Activated naive CD4-positive, alpha-beta T cell treated with anti-CD3 and anti-CD28 coated beads, Interleukin-2, amount 10 ng/mL, durations not matched to agents 7 days and 5 days (primary cell): Measurements from ENCODE around the gene PTPRT.

Source experiments
- CTCF ChIA-PET: fragments of 350-600 bp; sonication (Branson Sonifier 250); formaldehyde crosslinking; loops from one replicate; lab custom pipeline; 2021; ENCODE audit warnings: antibody characterized with exemption; lab: Charles Lee
- DNase-seq: peaks from one replicate; pipeline ENCODE4 v3.0.0-alpha.2; 2020
- H3K27ac Mint-ChIP-seq: one replicate; pipeline ENCODE4 v1.8.0; 2021; ENCODE audit warnings: mild to moderate bottlenecking, moderate library complexity, mixed read lengths
- H3K27me3 Mint-ChIP-seq: one replicate; pipeline ENCODE4 v1.8.0; 2021; ENCODE audit warnings: mild to moderate bottlenecking, mixed read lengths
- H3K36me3 Mint-ChIP-seq: one replicate; pipeline ENCODE4 v1.8.0; 2021; ENCODE audit warnings: mixed read lengths
- H3K4me1 Mint-ChIP-seq: one replicate; pipeline ENCODE4 v1.8.0; 2021; ENCODE audit warnings: mixed read lengths
- H3K4me3 Mint-ChIP-seq: one replicate; pipeline ENCODE4 v1.8.0; 2021; ENCODE audit warnings: mild to moderate bottlenecking, moderate library complexity, mixed read lengths
- H3K9me3 Mint-ChIP-seq: one replicate; pipeline ENCODE4 v1.8.0; 2021; ENCODE audit warnings: mixed read lengths

Gene PTPRT

GRCh38 chr20:43189554-43190331 is at the start of gene PTPRT:
Gene PTPRT (minus strand): TSS chr20:43189906. CDS start chr20:43189733, 173 bp downstream.
- CTCF ChIA-PET, result no interaction called here
- Mint-ChIP-seq H3K36me3 (no peaks in the 10 kb centered on the region), H3K4me3 (no peak within 1 kb of the TSS), H3K27me3 (peaks cover 47% of the 10 kb centered on the region), H3K9me3 (no peaks in the 10 kb centered on the region), H3K27ac (no peak within 1 kb of the TSS), H3K4me1 (peaks cover 2% of the 10 kb centered on the region)
- no peak for DNase-seq

GRCh38 chr20:43238833-43239232 is 49.1 kb upstream of the PTPRT start:
- Mint-ChIP-seq H3K9me3 (no peaks in the 10 kb centered on the region), H3K4me1 (no peaks in the 10 kb centered on the region), H3K4me3 (no peak overlapping the region), H3K27me3 (no peaks in the 10 kb centered on the region), H3K36me3 (no peaks in the 10 kb centered on the region), H3K27ac (no peak overlapping the region)
- DNase-seq, result no peak
- CTCF ChIA-PET, result no interaction called here

GRCh38 chr20:43238266-43238665 is 48.6 kb upstream of the PTPRT start:
- H3K4me3 Mint-ChIP-seq, result no peak overlapping the region
- CTCF ChIA-PET, result no interaction called here
- no peak for DNase-seq
- H3K36me3 Mint-ChIP-seq, result no peaks in the 10 kb centered on the region
- no peaks in the 10 kb centered on the region for H3K27me3 Mint-ChIP-seq
- H3K4me1 Mint-ChIP-seq, result no peaks in the 10 kb centered on the region
- no peaks in the 10 kb centered on the region for H3K9me3 Mint-ChIP-seq
- H3K27ac Mint-ChIP-seq, result no peak overlapping the region

- Mint-ChIP-seq H3K36me3 (no peaks in the 10 kb centered on the region), H3K27ac (no peak overlapping the region), H3K4me1 (no peaks in the 10 kb centered on the region), H3K27me3 (no peaks in the 10 kb centered on the region), H3K9me3 (no peaks in the 10 kb centered on the region), H3K4me3 (no peak overlapping the region)
- CTCF ChIA-PET, result no interaction called here
- DNase-seq, result no peak
Measured at GRCh38 chr20:43237651-43238168, 48.0 kb upstream of the PTPRT start.

GRCh38 chr20:43235998-43236397 is 46.3 kb upstream of the PTPRT start:
- Mint-ChIP-seq H3K4me1 (no peaks in the 10 kb centered on the region), H3K27ac (no peak overlapping the region), H3K9me3 (no peaks in the 10 kb centered on the region), H3K36me3 (no peaks in the 10 kb centered on the region), H3K27me3 (no peaks in the 10 kb centered on the region), H3K4me3 (no peak overlapping the region)
- CTCF ChIA-PET, result no interaction called here
- DNase-seq, result no peak

- no peaks in the 10 kb centered on the region for H3K36me3 Mint-ChIP-seq
- DNase-seq, result no peak
- CTCF ChIA-PET, result no interaction called here
- no peaks in the 10 kb centered on the region for H3K4me1 Mint-ChIP-seq
- no peak overlapping the region for H3K4me3 Mint-ChIP-seq
- H3K27ac Mint-ChIP-seq, result no peak overlapping the region
- H3K9me3 Mint-ChIP-seq, result no peaks in the 10 kb centered on the region
- H3K27me3 Mint-ChIP-seq, result no peaks in the 10 kb centered on the region
Measured at GRCh38 chr20:43231829-43232228, 42.1 kb upstream of the PTPRT start.

- Mint-ChIP-seq H3K36me3 (no peaks in the 10 kb centered on the region), H3K4me1 (no peaks in the 10 kb centered on the region), H3K4me3 (no peak overlapping the region), H3K9me3 (no peaks in the 10 kb centered on the region), H3K27me3 (no peaks in the 10 kb centered on the region), H3K27ac (no peak overlapping the region)
- DNase-seq, result no peak
- CTCF ChIA-PET, result no interaction called here
Measured at GRCh38 chr20:43229696-43230095, 40.0 kb upstream of the PTPRT start.

GRCh38 chr20:43220612-43221011 is 30.9 kb upstream of the PTPRT start:
- H3K4me1 Mint-ChIP-seq, result no peaks in the 10 kb centered on the region
- no peaks in the 10 kb centered on the region for H3K36me3 Mint-ChIP-seq
- H3K9me3 Mint-ChIP-seq, result no peaks in the 10 kb centered on the region
- no peak overlapping the region for H3K27ac Mint-ChIP-seq
- no peaks in the 10 kb centered on the region for H3K27me3 Mint-ChIP-seq
- CTCF ChIA-PET, result no interaction called here
- no peak for DNase-seq
- H3K4me3 Mint-ChIP-seq, result no peak overlapping the region

GRCh38 chr20:43210901-43211300 is 21.2 kb upstream of the PTPRT start:
- no peak for DNase-seq
- Mint-ChIP-seq H3K4me1 (no peaks in the 10 kb centered on the region), H3K27ac (no peak overlapping the region), H3K36me3 (no peaks in the 10 kb centered on the region), H3K9me3 (no peaks in the 10 kb centered on the region), H3K4me3 (no peak overlapping the region), H3K27me3 (no peaks in the 10 kb centered on the region)
- CTCF ChIA-PET, result no interaction called here

GRCh38 chr20:43209831-43210230 is 20.1 kb upstream of the PTPRT start:
- H3K27ac Mint-ChIP-seq, result no peak overlapping the region

GRCh38 chr20:43205699-43206098 is 16.0 kb upstream of the PTPRT start:
- DNase-seq, result no peak
- no peak overlapping the region for H3K4me3 Mint-ChIP-seq
- no peak overlapping the region for H3K27ac Mint-ChIP-seq
- H3K36me3 Mint-ChIP-seq, result no peaks in the 10 kb centered on the region
- no peaks in the 10 kb centered on the region for H3K4me1 Mint-ChIP-seq
- CTCF ChIA-PET, result no interaction called here
- peaks cover 2% of the 10 kb centered on the region for H3K9me3 Mint-ChIP-seq
- no peaks in the 10 kb centered on the region for H3K27me3 Mint-ChIP-seq

More at GRCh38 chr20:43209831-43210230, 20.1 kb upstream of the PTPRT start:
- H3K4me3 Mint-ChIP-seq, result no peak overlapping the region
- no peak for DNase-seq
- H3K4me1 Mint-ChIP-seq, result no peaks in the 10 kb centered on the region
- no peaks in the 10 kb centered on the region for H3K27me3 Mint-ChIP-seq
- H3K36me3 Mint-ChIP-seq, result no peaks in the 10 kb centered on the region
- CTCF ChIA-PET, result no interaction called here
- peaks cover 2% of the 10 kb centered on the region for H3K9me3 Mint-ChIP-seq

- H3K27me3 Mint-ChIP-seq, result no peaks in the 10 kb centered on the region
- no peaks in the 10 kb centered on the region for H3K4me1 Mint-ChIP-seq
- no peak overlapping the region for H3K4me3 Mint-ChIP-seq
- no peak for DNase-seq
- CTCF ChIA-PET, result no interaction called here
- no peak overlapping the region for H3K27ac Mint-ChIP-seq
- H3K9me3 Mint-ChIP-seq, result peaks cover 2% of the 10 kb centered on the region
- no peaks in the 10 kb centered on the region for H3K36me3 Mint-ChIP-seq
Measured at GRCh38 chr20:43202100-43202499, 12.4 kb upstream of the PTPRT start.

- H3K36me3 Mint-ChIP-seq, result no peaks in the 10 kb centered on the region
- no peak overlapping the region for H3K27ac Mint-ChIP-seq
- no peaks in the 10 kb centered on the region for H3K4me1 Mint-ChIP-seq
- no peaks in the 10 kb centered on the region for H3K9me3 Mint-ChIP-seq
- H3K4me3 Mint-ChIP-seq, result no peak overlapping the region
- CTCF ChIA-PET, result no interaction called here
- DNase-seq, result no peak
- no peaks in the 10 kb centered on the region for H3K27me3 Mint-ChIP-seq
Measured at GRCh38 chr20:43198607-43199006, 8.9 kb upstream of the PTPRT start.

- no peaks in the 10 kb centered on the region for H3K9me3 Mint-ChIP-seq
- H3K36me3 Mint-ChIP-seq, result no peaks in the 10 kb centered on the region
- H3K4me3 Mint-ChIP-seq, result no peak overlapping the region
- DNase-seq, result no peak
- no peak overlapping the region for H3K27ac Mint-ChIP-seq
- CTCF ChIA-PET, result no interaction called here
- peaks cover 15% of the 10 kb centered on the region for H3K27me3 Mint-ChIP-seq
- no peaks in the 10 kb centered on the region for H3K4me1 Mint-ChIP-seq
Measured at GRCh38 chr20:43196243-43196642, 6.5 kb upstream of the PTPRT start.

- H3K4me3 Mint-ChIP-seq, result no peak overlapping the region
- no peak overlapping the region for H3K27ac Mint-ChIP-seq
- no peaks in the 10 kb centered on the region for H3K36me3 Mint-ChIP-seq
- H3K4me1 Mint-ChIP-seq, result no peaks in the 10 kb centered on the region
- H3K9me3 Mint-ChIP-seq, result no peaks in the 10 kb centered on the region
- H3K27me3 Mint-ChIP-seq, result peaks cover 31% of the 10 kb centered on the region
- no peak for DNase-seq
- CTCF ChIA-PET, result no interaction called here
Measured at GRCh38 chr20:43194137-43194536, 4.4 kb upstream of the PTPRT start.
